ENCODE data around the gene CLEC12A. TPM values are rescaled to one million over a fixed set of nuclear protein-coding genes. Genes with fewer than 3 reads are reported as not detected.

Gene CLEC12A
- total and polyA plus RNA-seq, 2 of the 13 experiments (the other 11 are each of a cell fraction or from before 2014, with no cell fraction given): not detected

DNA sequence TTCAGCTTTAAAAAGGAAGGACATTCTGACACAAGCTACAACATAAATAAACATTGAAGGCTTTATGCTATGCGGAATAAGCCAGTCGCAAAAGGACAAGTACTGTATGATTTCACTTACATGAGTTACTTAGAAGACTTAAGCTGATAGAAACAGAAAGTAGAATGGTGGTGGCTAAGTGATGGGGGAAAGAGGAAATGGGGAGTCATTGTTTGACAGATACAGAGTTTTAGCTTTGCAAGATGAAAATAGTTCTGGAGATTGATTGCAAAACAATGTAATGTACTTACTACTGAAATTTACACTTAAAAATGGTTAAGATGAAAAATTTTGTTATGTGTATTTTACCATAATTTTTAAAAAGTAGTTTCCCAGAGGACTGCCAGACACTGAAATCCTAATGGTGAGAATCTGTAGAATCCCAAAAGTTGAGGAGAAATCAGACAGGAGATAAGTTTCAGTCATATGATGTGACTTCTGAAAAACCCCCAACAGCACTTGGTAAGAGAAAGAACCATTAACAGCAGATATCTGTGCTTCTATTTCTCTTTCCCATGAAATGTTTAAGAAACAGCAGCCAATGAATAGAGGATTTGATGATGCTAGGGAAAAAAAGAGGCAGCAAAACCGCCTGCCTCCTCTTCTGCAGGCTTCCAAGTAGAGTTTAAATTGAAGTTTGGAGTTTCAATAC, 22.5 kb upstream of the CLEC12A start:
- TF ChIP-seq FOXA3 (CRISPR knock-in tag; IDR thresholded peaks at IDR 0.05) (no peak), AKAP8 (CRISPR knock-in tag; IDR thresholded peaks at IDR 0.05) (no peak), IKZF4 (CRISPR knock-in tag; IDR thresholded peaks at IDR 0.05; ENCODE audit: borderline replicate concordance, low read depth, not compliant biosample characterization) (no peak), NR2F1 (CRISPR knock-in tag; IDR thresholded peaks at IDR 0.05) (no peak), ZNF263 (CRISPR knock-in tag; IDR thresholded peaks at IDR 0.05) (no peak), RXRA (CRISPR knock-in tag; IDR thresholded peaks at IDR 0.05) (no peak), ZMYM3 (CRISPR knock-in tag; IDR thresholded peaks at IDR 0.05) (no peak), ZNF180 (CRISPR knock-in tag; IDR thresholded peaks at IDR 0.05; ENCODE audit: borderline replicate concordance, low read depth) (no peak), ZNF296 (CRISPR knock-in tag; conservative IDR thresholded peaks at IDR 0.05) (no peak), NKX3-1 (CRISPR knock-in tag; IDR thresholded peaks at IDR 0.05) (no peak), ZNF441 (CRISPR knock-in tag; IDR thresholded peaks at IDR 0.05; ENCODE audit: borderline replicate concordance) (no peak), KLF12 (CRISPR knock-in tag; IDR thresholded peaks at IDR 0.05; ENCODE audit: borderline replicate concordance) (no peak), XRCC5 (optimal IDR thresholded peaks at IDR 0.05; ENCODE audit: low read length) (no peak), TGIF2 (CRISPR knock-in tag; IDR thresholded peaks at IDR 0.05) (no peak), TARDBP (CRISPR knock-in tag; IDR thresholded peaks at IDR 0.05) (no peak)
- TF ChIP-seq, protein P1, sequence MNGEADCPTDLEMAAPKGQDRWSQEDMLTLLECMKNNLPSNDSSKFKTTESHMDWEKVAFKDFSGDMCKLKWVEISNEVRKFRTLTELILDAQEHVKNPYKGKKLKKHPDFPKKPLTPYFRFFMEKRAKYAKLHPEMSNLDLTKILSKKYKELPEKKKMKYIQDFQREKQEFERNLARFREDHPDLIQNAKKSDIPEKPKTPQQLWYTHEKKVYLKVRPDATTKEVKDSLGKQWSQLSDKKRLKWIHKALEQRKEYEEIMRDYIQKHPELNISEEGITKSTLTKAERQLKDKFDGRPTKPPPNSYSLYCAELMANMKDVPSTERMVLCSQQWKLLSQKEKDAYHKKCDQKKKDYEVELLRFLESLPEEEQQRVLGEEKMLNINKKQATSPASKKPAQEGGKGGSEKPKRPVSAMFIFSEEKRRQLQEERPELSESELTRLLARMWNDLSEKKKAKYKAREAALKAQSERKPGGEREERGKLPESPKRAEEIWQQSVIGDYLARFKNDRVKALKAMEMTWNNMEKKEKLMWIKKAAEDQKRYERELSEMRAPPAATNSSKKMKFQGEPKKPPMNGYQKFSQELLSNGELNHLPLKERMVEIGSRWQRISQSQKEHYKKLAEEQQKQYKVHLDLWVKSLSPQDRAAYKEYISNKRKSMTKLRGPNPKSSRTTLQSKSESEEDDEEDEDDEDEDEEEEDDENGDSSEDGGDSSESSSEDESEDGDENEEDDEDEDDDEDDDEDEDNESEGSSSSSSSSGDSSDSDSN (CRISPR knock-in tag; IDR thresholded peaks at IDR 0.05): no peak
- TF ChIP-seq, protein P2, sequence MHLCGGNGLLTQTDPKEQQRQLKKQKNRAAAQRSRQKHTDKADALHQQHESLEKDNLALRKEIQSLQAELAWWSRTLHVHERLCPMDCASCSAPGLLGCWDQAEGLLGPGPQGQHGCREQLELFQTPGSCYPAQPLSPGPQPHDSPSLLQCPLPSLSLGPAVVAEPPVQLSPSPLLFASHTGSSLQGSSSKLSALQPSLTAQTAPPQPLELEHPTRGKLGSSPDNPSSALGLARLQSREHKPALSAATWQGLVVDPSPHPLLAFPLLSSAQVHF (CRISPR knock-in tag; IDR thresholded peaks at IDR 0.05): no peak
- TF ChIP-seq, protein P3, sequence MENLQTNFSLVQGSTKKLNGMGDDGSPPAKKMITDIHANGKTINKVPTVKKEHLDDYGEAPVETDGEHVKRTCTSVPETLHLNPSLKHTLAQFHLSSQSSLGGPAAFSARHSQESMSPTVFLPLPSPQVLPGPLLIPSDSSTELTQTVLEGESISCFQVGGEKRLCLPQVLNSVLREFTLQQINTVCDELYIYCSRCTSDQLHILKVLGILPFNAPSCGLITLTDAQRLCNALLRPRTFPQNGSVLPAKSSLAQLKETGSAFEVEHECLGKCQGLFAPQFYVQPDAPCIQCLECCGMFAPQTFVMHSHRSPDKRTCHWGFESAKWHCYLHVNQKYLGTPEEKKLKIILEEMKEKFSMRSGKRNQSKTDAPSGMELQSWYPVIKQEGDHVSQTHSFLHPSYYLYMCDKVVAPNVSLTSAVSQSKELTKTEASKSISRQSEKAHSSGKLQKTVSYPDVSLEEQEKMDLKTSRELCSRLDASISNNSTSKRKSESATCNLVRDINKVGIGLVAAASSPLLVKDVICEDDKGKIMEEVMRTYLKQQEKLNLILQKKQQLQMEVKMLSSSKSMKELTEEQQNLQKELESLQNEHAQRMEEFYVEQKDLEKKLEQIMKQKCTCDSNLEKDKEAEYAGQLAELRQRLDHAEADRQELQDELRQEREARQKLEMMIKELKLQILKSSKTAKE (CRISPR knock-in tag; IDR thresholded peaks at IDR 0.05; ENCODE audit: borderline replicate concordance): no peak

More for the DNA sequence above, 22.5 kb upstream of the CLEC12A start:
- H3K36me3 ChIP-seq (replicated peaks in 1 of 2; ENCODE audit: control insufficient read depth in 1 of 2, insufficient read depth in 2 of 2, low read length in 2 of 2): no peaks in the 10 kb centered on the region
- POLR2A ChIA-PET: no interaction called here
- in situ Hi-C loops (cut with HindIII; ENCODE audit: extremely low pct_ligation_motif_present, low pct_unique_long_range_greater_than_20kb) (no loop called here), intact Hi-C loops (cut with micrococcal nuclease; ENCODE audit: unreplicated experiment) (no loop called here)
- no peak overlapping the region for H2AFZ ChIP-seq (ENCODE audit: low read length)
- no peaks in the 10 kb centered on the region for H3K27me3 ChIP-seq (ENCODE audit: control insufficient read depth in 1 of 2, insufficient read depth in 2 of 2, low read length in 2 of 2)
- no TSS peak for BruUV-seq (replicated peaks)
- WGBS (ENCODE audit: low lambda C conversion rate): 48% methylated on average over 3 of the region's 3 CpGs
- H3K4me1 ChIP-seq (ENCODE audit: insufficient read depth, low read length): no peaks in the 10 kb centered on the region
- no peaks in the 10 kb centered on the region for H3K79me2 ChIP-seq (ENCODE audit: insufficient read depth, low read length)
- H3K4me2 ChIP-seq (ENCODE audit: low read depth, low read length): no peak overlapping the region
- no peaks in the 10 kb centered on the region for H3K9me3 ChIP-seq (ENCODE audit: low read length)
- CTCF ChIA-PET (ENCODE audit: low intra/inter-chr PET ratio, low total read pairs): no interaction called here
- ATAC-seq (no peak), DNase-seq (ENCODE audit: low spot score) (no peak), FAIRE-seq (no peak)
- no peak overlapping the region for H3K4me3 ChIP-seq (replicated peaks in 1 of 3; ENCODE audit: insufficient read depth in 1 of 3, low read depth in 2 of 3, low read length in 3 of 3)
- no peaks in the 10 kb centered on the region for H4K20me1 ChIP-seq (ENCODE audit: insufficient read depth, low read length)
- no peak overlapping the region for H3K9ac ChIP-seq (ENCODE audit: insufficient read depth, low read depth, low read length)
- no peak overlapping the region for H3K27ac ChIP-seq (ENCODE audit: extremely low read length, insufficient read depth, low read length)

Measured in HepG2 (cell line).